HG02678 (cell line): ENCODE results near the gene RAB25.

Source experiments
- ATAC-seq: cut with Tn5 transposase; IDR thresholded peaks from one replicate; pipeline ENCODE4 v1.9.1; 2021; ENCODE audit warnings: mild to moderate bottlenecking, moderate library complexity; ENCODE audit not compliant: unreplicated experiment

RAB25 gene

DNA sequence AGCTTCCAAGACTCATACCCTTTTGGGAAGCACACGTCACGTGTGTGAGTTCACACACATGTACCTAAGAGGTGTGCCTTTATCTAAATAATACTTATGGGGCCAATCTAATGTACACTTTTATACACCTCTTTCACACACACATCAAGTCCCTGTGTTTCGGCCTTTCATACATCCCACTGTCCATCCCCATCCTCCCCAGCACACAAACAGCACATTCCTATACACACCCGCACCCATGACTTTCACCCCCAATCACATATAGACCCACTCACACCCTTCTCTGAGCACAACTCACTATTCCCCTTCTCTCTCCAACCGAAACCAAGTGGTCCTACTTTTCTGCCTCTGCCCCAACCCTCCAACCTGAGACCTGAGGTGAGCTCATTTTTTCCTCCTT, 17.8 kb downstream of the RAB25 start:
- ATAC-seq: no peak

DNA sequence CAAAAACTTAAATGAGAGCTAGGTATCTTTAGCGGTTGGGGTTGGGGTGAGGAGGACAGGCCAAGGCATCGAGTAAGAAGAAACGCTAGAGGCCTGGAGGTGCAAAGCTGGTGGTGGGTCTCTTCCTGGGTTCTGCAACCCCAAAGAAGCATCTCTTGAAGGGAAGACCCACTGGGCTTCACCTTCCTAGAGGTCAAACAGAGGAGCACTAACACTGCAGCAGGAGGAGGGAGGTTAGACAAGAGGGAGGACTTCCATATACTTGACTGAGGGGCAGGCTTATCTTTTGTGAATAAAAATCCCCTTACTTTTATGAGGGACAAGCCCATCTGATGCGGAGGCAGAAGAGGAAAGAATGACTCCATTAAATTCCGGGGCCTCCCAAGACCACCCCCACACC, 18.8 kb downstream of the RAB25 start:
- ATAC-seq: no peak

DNA sequence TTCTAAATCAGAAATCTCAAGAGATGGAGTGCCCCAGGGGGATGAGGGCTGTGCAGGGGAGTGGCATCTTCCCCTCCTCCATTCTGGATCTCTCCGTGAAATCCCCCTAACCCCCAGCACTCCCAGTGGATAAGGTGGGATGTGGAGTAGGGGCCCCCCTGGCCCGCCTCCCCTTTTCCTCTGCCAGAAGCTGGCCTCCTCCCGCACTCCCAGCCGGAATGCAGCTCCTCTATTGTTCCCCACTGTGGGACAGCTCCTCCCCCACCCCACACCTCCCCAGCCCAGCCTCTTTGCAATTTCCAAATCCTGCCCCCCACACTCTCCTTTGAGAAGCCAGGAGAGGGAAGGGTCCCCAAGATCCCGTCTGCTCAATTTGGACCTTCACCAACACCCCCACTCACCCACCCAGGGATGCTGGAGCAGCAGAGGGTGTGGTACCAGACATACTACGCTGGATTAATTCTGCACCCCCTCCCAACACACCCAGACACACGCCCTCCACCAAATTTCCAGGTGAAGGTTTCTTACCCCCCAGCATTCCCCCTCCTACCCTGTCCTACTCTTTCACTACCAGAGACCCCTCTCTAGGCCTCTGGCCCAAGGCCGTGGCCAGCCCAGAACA, 19.4 kb downstream of the RAB25 start:
- ATAC-seq: no peak

DNA sequence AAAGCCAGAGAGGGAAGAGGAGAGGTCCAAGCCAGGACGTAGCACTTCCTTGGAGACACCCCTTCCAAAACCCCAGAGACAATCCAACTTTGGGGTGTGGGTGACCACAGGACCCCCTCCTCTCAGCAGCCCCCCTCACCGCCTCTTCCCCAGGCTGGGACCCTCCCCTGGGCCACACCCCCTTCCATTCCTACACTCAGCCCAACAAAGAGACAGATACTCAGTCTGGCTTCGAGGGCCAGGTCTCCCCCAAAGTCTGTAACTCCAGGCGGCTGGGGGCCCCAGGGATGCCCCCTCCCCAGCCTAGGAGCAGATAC, 19.9 kb downstream of the RAB25 start:
- ATAC-seq: no peak

DNA sequence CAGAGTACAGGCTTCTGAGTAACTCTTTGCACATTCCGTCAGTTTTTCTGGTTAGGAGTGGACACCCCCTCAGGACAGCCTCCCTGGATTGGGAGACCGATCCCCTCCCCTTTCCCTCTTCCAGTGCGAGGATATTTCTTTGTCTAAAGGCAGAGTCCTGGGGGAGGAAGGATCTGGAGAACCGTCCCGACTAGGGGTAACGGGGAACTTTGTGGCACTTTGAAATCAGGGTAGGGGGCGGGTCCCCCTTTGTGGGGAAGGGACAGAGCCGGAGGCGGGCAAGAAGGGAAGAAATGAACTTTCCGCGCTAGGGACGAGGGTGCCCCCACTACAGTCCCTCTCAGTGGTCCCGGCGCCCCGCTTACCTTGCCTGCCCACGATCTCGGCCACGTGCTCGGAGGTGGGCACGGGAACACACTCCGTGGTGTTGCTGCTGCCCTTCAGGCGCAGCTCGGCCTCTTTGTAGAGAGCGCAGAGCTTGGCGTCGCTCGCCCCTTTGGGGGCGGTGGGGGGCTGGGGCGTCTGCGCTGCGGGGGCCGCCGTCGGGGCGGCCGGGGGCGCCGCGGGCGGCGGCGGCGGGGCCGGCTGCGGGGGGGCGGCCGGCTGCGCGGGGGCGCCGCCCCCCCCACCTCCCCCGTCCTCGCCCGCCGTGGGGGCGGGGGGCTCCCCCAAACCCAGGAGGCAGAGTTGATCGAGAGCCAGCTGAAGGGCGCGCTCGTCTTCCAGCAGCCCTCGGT, 20.4 kb downstream of the RAB25 start:
- ATAC-seq: no peak

DNA sequence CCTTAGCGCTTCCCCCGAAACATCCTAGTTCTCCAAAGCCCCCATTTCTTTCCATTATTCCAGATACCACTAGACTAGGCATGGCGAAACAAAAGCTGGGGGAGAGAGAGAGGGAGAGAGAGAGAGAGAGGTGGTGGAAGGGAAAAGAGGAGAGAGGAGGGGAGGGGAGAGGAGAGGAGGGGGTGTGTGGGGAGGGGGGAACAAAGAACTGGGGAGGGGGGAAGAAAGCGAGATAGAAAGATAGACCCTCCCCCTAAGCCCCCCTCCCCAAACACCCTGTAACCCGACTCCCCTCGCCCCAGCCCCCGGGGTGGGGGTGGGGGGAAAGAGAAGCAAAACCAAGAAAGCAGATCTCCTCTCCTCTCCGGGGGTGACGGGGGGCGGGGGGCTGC, 21.0 kb downstream of the RAB25 start:
- no peak for ATAC-seq

DNA sequence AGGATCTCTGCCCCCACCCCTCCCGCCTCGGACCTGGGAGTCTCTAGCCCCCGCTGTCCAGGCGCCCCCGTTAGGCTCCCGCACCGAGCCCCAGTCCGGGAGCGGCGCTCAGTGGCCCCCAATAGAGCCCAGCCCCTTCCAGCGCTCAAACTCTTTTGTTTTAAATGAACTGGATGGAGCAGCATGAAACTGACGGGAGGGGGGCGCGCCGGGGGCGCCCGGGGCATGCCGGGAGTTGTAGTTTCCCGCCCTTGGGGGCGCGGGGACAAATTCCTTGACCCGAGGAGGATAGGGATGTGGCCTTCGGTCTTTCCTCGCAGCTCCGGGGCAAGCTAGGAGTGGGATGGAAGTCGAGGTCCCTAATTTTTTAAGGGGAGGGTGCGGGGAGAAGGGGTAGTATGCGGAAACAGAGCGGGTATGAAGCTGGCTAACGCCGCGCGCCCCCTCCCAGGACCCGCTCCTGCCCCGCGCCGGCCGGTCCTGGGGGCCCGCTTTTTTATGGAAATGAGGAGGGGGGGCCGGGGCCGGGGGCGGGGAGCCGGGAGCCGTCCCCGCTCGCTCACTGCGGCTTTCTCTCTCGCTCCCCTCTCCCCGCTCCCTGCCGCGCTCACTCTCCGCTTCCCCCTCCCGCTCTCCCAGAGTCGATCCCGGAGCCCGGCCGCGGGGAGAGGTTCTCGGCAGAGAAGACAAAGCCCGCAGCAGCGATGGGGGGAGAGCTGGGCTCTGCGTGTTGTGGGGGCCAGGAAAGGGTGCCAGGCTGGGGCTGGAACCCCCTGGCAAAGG, 21.5 kb downstream of the RAB25 start, which contains the start of gene MEX3A:
Gene MEX3A (minus strand): TSS at position 157 of the 783 bp plus-strand sequence. CDS start 467 bp downstream, outside the sequence.
- peak; percentile 49 for ATAC-seq

DNA sequence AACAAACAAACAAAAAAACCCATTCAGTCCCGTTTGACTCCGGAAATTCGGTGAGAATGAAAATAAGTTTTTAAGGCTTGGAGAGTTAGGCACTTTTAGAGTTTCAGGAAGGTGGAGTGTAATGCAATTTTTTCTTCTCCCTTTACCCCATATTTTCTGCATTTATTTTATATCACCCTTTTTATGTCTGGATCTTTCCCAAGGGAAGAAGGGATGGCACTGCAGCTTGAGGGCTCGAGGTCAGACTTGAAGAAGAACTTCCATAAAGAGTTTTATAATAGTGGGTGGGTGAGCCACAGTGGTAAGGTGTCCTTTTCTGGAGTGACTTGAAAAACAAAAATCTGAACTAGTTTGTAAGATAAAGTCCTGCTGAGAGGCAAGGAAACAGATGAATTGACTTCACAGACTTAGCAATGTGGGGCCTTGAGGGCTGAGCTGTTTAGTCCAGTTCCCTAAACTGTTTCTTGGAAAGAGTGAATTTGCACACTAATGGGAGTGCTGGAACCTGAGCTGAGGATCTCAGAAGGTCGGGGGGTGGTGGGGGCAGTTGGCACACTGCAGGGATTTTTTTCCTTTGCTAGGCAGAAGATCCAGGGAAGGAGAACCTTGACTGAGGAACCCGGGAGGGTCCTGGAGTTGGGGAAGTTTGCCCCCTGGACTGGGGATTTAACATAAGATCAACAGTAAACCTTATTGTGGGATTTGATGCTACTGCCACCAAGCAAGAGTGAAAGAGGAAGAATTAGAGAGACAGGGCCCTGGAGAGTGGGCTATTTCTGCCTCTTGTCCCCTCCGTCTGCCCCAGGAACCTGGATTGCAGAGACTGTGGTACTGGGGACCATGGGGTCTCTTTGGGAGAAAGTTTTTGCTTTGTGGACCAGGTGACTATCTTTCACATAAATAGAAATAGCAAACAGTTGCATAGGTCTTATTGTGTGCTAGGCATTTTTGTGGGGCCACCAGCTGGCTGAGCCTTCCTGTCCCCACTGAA, 23.1 kb downstream of the RAB25 start:
- ATAC-seq: no peak

DNA sequence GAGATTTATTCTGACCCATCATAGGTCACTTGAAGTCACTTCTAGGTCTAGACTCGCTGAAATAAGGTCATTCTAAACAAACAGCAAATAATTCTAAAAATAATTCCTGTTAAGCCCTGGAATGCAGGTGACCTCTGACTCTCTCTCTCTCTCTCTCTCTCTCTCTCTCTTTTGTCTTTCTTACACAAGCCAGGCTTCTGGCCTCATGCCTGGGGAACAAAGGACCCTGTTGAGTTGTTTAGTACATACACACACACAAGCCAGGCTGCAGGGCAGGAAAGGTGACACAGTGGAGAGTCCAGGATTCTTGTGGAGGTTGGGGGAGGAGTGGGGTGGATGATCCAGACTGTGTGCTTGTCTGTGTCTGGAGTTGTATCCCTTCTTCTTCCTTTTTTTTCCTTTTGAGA, 25.3 kb downstream of the RAB25 start:
- ATAC-seq: no peak

DNA sequence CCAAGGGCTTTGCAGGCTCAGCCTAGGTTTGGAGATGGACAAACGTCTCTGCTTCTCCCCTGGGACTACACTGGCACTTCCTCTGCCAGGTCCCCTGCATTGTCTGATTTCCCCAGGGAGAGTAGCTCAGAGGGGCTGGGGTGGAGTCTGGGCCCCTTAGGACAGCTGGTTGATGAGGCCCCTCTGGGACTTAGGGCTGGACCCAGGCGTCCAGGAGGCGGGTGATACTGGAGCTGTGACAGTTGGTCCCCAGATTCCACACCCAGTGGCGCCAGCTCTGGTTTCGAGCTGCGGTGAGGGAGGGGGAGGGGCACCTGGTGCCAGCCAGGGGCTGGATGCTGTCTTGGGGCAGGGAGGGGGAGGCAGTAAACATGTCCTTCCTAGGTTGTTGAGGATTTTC, 28.7 kb downstream of the RAB25 start:
- ATAC-seq: no peak

DNA sequence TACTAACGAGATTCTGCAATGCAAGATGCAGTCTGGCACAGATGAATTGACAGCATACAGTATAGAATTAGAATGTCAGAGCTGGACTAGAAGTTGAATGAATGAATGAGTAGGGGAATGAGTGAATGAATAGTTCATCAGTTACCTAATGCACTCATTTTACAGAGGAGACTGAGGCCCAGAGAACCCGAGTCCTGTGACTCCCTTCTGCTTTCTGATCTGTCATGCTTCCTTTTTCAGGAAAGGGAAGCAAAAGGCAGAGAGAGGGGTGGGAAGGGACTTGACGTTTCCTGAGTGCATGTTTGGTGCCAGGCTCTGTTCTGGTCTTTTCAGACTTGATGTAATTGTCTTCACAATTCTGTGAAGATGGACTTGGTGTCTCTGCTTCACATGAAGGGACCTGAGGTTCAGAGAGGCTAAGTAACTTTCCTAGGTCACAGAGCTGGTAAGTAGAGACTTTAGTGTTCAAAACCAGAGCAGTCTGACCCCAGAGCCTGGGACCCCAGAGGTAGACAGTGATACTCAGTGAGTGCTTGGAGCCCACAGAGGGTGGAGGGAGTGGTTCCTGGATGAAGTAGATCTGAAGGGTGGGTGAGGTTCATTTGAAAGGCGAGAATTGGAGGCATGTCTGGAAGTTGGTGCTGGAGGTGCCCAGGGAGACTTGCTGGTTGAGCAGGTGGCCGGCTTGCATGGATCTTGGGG, 29.3 kb downstream of the RAB25 start:
- ATAC-seq: no peak

DNA sequence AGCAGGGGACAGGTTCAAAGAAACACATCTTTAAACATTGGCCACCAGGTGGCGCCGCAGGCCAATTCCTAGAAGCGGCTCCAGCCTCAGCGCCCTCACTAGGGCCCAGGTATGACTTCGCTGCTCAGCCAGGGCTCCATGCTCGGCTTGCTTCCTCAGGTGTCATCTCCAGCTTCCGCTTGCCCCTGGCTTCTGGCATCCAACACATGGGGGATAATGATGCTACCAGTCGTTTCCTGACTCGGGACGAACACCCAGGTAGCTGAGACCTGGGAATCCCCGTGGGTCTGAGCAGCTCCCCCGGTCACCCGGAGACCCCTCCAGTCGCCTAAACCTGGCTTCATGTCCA, 29.9 kb downstream of the RAB25 start:
- ATAC-seq: no peak

DNA sequence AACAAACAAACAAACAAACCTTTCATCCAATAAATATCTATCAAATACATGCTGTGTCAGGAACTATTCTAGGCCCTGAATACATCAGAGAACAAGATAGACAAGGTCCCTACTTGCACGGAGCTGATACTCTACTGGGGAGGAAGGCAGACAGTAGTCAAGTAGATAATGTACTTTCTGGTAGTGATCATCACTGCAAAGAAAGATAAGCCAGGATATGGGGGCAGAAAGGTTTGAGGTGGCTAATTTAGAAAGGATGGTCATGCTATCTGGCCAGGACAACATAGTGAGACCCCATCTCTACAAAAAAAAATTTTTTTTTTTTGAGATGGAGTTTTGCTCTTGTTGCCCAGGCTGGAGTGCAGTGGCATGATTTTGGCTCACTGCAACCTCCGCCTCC, 30.6 kb downstream of the RAB25 start:
- no peak for ATAC-seq

DNA sequence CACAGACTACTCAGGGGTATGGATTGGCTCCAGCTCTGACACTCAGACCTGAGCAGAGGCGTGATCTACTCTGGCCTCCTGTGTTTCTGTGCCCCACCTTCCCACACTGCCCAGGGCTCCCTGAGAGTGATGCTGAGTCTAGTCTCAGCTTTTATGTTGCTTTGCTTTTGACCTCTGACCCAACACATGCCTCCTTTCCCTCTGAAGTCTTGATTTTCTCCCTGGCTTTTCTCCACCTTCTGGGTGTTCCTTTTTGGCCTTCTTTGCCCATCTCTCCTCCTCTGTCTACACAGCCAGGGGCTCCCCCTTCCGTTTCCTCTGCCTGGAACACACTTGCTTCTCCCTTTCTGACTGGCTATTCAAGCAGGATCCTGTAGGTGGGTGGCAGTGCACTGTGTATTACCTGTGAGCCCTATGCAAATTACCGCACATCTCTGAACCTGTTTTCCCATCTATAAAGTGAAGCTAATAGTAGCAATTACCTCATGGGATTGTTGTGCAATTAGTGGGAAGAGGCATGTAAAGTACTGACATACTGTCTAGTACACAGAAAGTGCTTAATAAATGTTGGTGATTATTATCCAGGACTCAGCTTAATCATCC, 35.0 kb downstream of the RAB25 start:
- ATAC-seq: no peak

DNA sequence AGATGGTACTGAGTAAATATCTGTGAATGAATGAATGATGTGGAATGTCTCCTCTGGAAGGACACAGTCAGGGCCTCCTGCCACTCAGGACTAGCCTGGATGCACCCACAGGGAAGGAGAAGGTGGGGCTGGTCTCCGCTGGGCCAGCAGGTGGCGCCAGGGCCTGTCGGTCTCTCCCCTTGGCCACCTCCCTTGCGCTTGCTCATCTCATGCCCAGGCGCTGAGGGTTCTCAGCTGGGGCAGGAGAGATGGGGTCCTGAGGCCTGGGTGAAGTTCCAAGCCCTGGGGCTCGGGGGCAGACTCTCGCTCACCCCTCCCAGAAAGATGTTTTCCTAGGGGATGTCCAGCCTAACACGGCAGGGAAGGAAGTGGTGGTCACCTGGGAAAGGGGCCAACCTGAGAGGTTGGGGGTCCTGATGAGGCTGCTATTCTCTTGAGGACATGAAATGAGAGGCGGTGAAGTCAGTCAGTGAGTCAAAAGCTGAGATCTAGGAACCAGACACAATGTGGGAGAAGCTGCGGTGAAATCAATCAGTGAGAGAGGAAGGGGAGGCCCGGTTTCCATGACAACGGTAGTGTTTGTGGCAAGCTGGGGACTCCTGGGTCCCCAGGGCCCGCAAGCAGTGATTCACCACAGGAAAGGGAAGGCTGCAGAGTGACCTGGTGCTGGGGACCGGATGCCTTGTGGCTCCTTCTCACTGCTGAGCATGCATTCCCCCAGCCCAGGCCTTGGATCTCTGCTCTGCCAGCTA, 35.9 kb downstream of the RAB25 start:
- ATAC-seq: peak; percentile 64

DNA sequence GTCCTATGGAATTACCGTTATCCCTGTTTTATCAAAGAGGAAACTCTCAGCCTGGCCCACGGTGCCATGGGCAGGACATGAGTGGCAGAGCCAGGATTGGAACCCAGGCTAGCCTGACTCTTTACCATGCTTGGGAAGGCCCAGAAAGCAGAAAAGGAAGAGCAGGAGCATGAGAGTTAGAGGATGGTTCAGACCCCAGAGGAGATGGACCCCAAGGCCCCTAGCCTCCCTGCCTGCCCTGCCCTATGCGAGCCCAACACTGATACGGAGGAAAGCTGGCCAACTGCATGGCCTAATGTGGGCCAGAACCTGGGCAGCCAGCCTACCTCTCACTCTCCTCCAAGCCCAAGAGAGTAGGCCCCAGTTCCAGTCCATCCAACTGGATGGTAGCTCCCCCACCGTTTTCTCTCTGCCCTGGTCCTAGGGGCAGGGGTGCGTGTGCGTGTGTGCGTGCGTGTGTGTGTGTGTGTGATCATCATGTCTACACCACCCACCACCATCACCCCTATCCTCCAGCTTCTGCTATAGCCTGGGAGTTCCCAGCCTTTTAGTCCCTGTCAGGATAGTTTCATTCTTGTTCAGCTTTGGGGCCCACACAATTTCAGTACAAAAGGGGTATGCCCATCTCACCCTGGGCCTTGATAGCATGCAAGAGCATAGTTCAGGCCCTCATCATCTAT, 36.7 kb downstream of the RAB25 start:
- no peak for ATAC-seq

DNA sequence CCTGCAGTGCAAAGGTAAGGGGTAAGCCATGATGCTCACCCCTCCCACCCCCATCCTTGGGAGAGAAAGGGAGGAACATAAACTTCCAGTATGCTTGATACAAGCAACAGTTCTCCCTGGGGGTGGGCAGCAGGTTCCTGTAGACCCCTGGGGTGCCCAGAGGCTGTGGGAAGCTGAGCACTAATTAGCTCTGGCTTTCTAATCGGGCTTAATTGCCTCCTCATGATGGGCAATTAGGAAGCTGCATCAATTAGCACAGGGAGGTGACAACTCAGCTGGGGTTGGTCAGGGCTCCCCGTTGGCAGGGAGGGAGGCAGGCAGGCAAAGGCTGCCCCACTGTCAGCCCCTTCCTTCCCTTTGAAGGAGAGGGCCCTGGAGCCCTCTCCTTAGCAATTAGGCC, 37.8 kb downstream of the RAB25 start:
- ATAC-seq: no peak

DNA sequence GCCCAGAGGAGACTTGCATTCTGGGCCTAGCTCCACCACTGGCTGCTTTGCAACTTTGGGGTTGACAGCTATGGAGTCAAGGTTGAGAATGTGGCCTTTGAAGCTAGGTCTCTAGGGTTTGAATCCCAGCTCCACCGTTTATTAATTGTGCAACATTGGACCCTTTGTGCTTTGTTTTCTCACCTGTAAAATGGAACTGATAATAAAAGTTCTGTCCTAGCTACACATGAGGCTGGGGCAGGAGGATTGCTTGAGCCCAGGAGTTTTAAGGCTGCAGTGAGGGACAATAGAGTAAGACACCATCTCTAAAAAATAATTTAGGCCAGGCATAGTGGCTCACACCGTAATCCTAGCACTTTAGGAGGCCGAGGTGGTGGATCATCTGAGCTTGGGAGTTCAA, 38.3 kb downstream of the RAB25 start:
- ATAC-seq: no peak
